Immature natural killer cell (primary cell): ENCODE data around the gene BACH2. TPM values are rescaled to one million over a fixed set of nuclear protein-coding genes. Genes with fewer than 3 reads are reported as not detected.

Experiments
- DNase-seq, 3 donors: peaks; one replicate each; pipeline ENCODE4 v3.0.0; 2022; ENCODE audit warnings: mixed read lengths in 1 of 3
- H3K27ac Mint-ChIP-seq, 6 donors: one replicate each; pipeline ENCODE4 v1.8.0; 2020; ENCODE audit warnings: mixed read lengths in 6 of 6, mild to moderate bottlenecking in 5 of 6, inconsistent platforms in 4 of 6, moderate library complexity in 3 of 6
- H3K27me3 Mint-ChIP-seq, 3 donors: one replicate each; pipeline ENCODE4 v1.8.0; 2020 to 2021; ENCODE audit warnings: low read depth in 3 of 3, mild to moderate bottlenecking in 3 of 3, mixed read lengths in 3 of 3, moderate library complexity in 3 of 3, inconsistent platforms in 1 of 3
- H3K36me3 Mint-ChIP-seq, 3 donors: one replicate each; pipeline ENCODE4 v1.8.0; 2020; ENCODE audit warnings: mixed read lengths in 3 of 3, inconsistent platforms in 2 of 3, mild to moderate bottlenecking in 2 of 3
- H3K4me1 Mint-ChIP-seq, 2 donors: one replicate each; pipeline ENCODE4 v1.8.0; 2020; ENCODE audit warnings: inconsistent platforms in 2 of 2, mild to moderate bottlenecking in 2 of 2, mixed read lengths in 2 of 2, moderate library complexity in 1 of 2
- H3K4me3 Mint-ChIP-seq, 5 donors: one replicate each; pipeline ENCODE4 v1.8.0; 2020; ENCODE audit warnings: mild to moderate bottlenecking in 5 of 5, mixed read lengths in 5 of 5, inconsistent platforms in 3 of 5, moderate library complexity in 3 of 5
- H3K9me3 Mint-ChIP-seq, 6 donors: one replicate each; pipeline ENCODE4 v1.8.0; 2020; ENCODE audit warnings: mild to moderate bottlenecking in 6 of 6, mixed read lengths in 6 of 6, inconsistent platforms in 4 of 6, moderate library complexity in 3 of 6
- polyA plus RNA-seq, 3 donors: library from polyadenylated mRNA; unstranded; fragments of 300-500 nt; fragmentation: Illumina TruSeq; gene quantifications; one replicate each; pipeline ENCODE4 v1.2.3, GENCODE V29; 2021

Gene BACH2
- polyA plus RNA-seq, 3 donors from 2014 or later, result 2.3 to 8.1 (median 8.0) TPM

DNA sequence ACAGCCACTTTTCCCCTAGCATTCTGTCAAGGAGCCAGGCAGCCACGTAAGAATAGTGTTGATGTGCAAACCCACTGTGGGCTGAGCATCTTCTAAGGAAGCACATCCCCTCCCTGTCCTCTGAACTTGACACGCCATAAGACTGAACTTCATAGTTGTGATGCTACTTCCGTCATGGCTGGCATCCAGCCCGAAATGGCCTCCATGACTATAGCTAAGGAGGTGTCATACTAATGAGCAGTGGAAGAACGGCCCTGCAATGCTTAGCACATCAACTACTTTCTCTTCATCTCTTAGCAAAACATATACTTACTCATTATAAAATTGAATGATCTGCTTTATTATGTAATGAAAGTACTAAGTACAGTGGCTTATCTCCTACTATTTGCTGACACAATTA, 292.1 kb downstream of the BACH2 start:
- no peak overlapping the region for H3K27ac Mint-ChIP-seq
- DNase-seq, result no peak
- no peaks in the 10 kb centered on the region for H3K9me3 Mint-ChIP-seq
- H3K36me3 Mint-ChIP-seq, result peaks cover 4 to 31% (median 12%) of the 10 kb centered on the region in 3 donors
- H3K4me3 Mint-ChIP-seq, result no peak overlapping the region
- no peaks in the 10 kb centered on the region for H3K27me3 Mint-ChIP-seq
- H3K4me1 Mint-ChIP-seq, result peaks cover 13 to 18% of the 10 kb centered on the region in 2 donors

DNA sequence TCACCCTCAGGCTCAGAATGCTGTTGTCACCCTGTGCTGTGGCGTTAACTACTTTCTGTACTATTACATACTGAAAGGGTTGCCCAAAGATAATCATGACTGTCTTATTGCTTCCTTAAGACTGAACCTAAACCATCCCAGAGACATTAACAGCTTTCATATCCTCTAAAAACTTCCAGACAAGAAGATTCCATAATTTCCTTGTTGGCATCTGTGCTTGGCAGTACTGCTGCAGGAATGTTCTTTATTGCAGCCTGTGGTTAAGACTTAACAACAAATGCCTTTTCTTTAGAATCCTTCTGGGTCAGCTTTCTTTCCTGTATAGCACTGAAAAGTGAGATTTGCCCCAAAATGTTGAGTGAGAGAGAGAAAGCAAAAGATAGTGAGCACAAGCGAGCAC, 292.7 kb downstream of the BACH2 start:
- no peak for DNase-seq
- Mint-ChIP-seq H3K27ac (no peak overlapping the region), H3K4me3 (no peak overlapping the region)

DNA sequence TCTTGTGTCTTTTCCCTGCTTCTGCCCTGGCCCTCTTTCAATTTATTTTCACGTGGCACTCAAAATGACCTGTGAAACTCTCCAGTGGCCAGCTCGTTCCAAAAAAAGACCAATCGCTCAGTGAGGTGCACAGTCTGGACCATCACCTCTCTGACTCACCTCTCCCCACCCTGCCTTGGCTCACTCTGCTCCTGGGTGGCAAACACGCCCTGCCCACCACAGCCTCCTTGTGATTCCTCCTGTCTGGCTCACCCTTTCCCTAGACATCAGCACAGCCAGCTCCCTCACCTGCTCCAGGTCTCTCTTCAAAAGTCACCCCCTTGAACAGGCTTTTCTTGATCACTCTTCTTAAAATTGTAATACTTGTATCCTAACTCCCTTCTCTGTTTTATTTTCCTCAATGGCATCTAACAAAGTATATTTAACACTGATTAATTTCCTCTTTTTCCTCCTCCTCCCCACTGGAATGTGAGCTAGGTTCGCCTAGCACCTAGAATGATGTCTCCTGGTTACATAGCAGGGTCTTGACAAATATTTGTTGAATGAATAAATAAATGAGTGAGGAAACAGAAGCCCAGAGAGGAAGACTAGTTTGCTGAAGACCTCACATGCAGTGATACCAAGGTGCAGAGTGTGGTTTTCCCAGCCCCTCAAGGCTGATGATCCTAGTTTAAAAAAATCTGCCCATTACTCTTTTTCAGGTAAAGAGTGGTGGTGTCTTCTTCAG, 293.4 kb downstream of the BACH2 start:
- DNase-seq, result no peak
- Mint-ChIP-seq H3K9me3 (no peaks in the 10 kb centered on the region), H3K36me3 (peaks cover 4 to 24% (median 8%) of the 10 kb centered on the region in 3 donors), H3K27ac (no peak overlapping the region), H3K4me1 (peaks cover 5 to 7% of the 10 kb centered on the region in 2 donors), H3K4me3 (no peak overlapping the region), H3K27me3 (no peaks in the 10 kb centered on the region)

More for the DNA sequence above, 292.7 kb downstream of the BACH2 start:
- Mint-ChIP-seq H3K4me1 (peaks cover 7 to 13% of the 10 kb centered on the region in 2 donors), H3K9me3 (no peaks in the 10 kb centered on the region), H3K27me3 (no peaks in the 10 kb centered on the region), H3K36me3 (peaks cover 4 to 31% (median 12%) of the 10 kb centered on the region in 3 donors)

GRCh38 chr6:90000864-90001731, 295.5 kb downstream of the BACH2 start:
- H3K9me3 Mint-ChIP-seq, result no peaks in the 10 kb centered on the region
- peaks cover 10 to 16% of the 10 kb centered on the region in 2 donors for H3K4me1 Mint-ChIP-seq
- no peak overlapping the region for H3K4me3 Mint-ChIP-seq
- no peaks in the 10 kb centered on the region for H3K27me3 Mint-ChIP-seq
- no peak for DNase-seq
- H3K27ac Mint-ChIP-seq, result no peak overlapping the region
- peaks cover 4 to 26% (median 20%) of the 10 kb centered on the region in 3 donors for H3K36me3 Mint-ChIP-seq

GRCh38 chr6:89999945-90000825, 296.5 kb downstream of the BACH2 start:
- Mint-ChIP-seq H3K4me1 (peaks cover 10 to 16% of the 10 kb centered on the region in 2 donors), H3K27me3 (no peaks in the 10 kb centered on the region), H3K4me3 (no peak overlapping the region), H3K36me3 (peaks cover 0 to 21% (median 16%) of the 10 kb centered on the region in 3 donors), H3K27ac (no peak overlapping the region), H3K9me3 (no peaks in the 10 kb centered on the region)
- no peak for DNase-seq

- H3K27ac Mint-ChIP-seq, result no peak overlapping the region
- peaks cover 10 to 18% of the 10 kb centered on the region in 2 donors for H3K4me1 Mint-ChIP-seq
These were observed 297.5 kb downstream of the BACH2 start for GRCh38 chr6:89999154-89999553.

GRCh38 chr6:89997456-89998445, 298.9 kb downstream of the BACH2 start:
- Mint-ChIP-seq H3K4me3 (no peak overlapping the region), H3K27me3 (no peaks in the 10 kb centered on the region), H3K27ac (no peak overlapping the region), H3K36me3 (peaks cover 0 to 17% (median 12%) of the 10 kb centered on the region in 3 donors), H3K4me1 (peaks cover 13 to 21% of the 10 kb centered on the region in 2 donors), H3K9me3 (no peaks in the 10 kb centered on the region)
- DNase-seq, result no peak

More at GRCh38 chr6:89999154-89999553, 297.5 kb downstream of the BACH2 start:
- no peaks in the 10 kb centered on the region for H3K27me3 Mint-ChIP-seq
- H3K36me3 Mint-ChIP-seq, result peaks cover 0 to 17% (median 12%) of the 10 kb centered on the region in 3 donors
- DNase-seq, result no peak
- no peak overlapping the region for H3K4me3 Mint-ChIP-seq
- no peaks in the 10 kb centered on the region for H3K9me3 Mint-ChIP-seq

DNA sequence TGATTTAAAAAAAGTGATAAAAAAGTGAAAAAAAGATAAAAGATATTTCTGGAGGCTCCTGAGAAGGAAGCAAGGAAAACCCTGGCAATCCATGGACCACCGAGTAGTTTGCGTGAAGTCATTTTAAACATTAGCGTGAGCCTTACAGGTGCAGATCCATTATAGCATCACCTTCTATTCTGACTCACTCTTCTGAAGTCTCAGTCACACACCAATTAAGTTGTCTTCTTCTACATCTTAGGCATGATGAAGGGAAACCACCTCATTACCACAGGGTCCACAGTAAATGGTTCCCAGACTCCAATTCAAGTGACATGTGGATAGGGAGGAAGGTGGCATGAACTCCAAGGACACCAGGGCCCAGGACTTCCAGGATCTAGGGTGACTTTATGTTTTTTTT, 303.2 kb downstream of the BACH2 start:
- peaks cover 0 to 17% (median 15%) of the 10 kb centered on the region in 3 donors for H3K36me3 Mint-ChIP-seq
- H3K4me3 Mint-ChIP-seq, result no peak overlapping the region
- H3K9me3 Mint-ChIP-seq, result no peaks in the 10 kb centered on the region
- peaks cover 5 to 42% of the 10 kb centered on the region in 2 donors for H3K4me1 Mint-ChIP-seq
- H3K27ac Mint-ChIP-seq, result no peak overlapping the region
- H3K27me3 Mint-ChIP-seq, result no peaks in the 10 kb centered on the region
- DNase-seq, result no peak

DNA sequence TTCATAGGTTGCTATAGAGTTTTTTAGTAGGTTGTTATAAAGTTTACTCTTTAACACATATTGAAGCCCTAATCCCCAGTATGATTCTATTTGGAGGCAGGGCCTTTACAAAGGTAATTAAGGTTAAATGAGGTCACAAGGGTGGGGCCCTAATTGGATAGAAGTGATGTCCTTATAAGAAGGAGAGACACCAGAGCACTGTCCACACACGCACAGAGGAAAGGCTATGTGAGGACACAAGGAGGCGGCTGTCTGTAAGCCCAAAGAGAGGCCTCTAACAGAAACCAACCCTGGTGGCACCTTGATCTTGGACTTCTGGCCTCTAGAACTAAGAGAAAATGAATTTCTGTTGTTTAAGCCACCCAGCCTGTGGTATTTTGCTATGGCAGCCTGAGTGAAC, 303.8 kb downstream of the BACH2 start:
- H3K36me3 Mint-ChIP-seq, result peaks cover 0 to 17% (median 15%) of the 10 kb centered on the region in 3 donors
- no peak overlapping the region for H3K27ac Mint-ChIP-seq
- DNase-seq, result no peak
- H3K4me3 Mint-ChIP-seq, result no peak overlapping the region
- no peaks in the 10 kb centered on the region for H3K9me3 Mint-ChIP-seq
- H3K27me3 Mint-ChIP-seq, result no peaks in the 10 kb centered on the region
- H3K4me1 Mint-ChIP-seq, result peaks cover 5 to 42% of the 10 kb centered on the region in 2 donors

- DNase-seq, result no peak
- peak overlapping the region in 3 of 6 donors; percentile 10 to 20 (median 10) for H3K27ac Mint-ChIP-seq
- peaks cover 3 to 7% (median 5%) of the 10 kb centered on the region in 3 donors for H3K36me3 Mint-ChIP-seq
- H3K9me3 Mint-ChIP-seq, result no peaks in the 10 kb centered on the region
- peaks cover 17 to 63% of the 10 kb centered on the region in 2 donors for H3K4me1 Mint-ChIP-seq
- H3K4me3 Mint-ChIP-seq, result no peak overlapping the region
- no peaks in the 10 kb centered on the region for H3K27me3 Mint-ChIP-seq
These were observed 306.9 kb downstream of the BACH2 start for GRCh38 chr6:89989742-89990141.

DNA sequence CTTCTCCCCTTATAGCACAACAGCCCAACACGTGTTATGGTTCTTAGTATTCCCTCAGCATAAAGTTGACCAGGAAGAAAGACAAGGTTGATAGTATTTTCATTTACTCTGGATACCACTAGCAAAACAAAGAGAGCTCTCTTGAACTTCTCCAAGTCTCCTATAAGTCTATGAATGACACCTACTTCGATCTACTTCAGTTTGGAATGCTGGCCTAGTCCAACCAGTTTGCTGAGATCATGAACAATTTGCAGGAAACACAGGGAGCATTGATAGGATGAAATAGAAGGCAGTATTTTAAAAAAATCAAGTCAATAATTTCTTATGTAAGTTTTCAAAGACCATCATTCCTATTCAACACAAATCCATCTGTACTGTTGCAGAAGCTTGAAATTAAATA, 308.8 kb downstream of the BACH2 start:
- no peaks in the 10 kb centered on the region for H3K9me3 Mint-ChIP-seq
- no peak for DNase-seq
- peaks cover 3 to 7% (median 5%) of the 10 kb centered on the region in 3 donors for H3K36me3 Mint-ChIP-seq
- no peak overlapping the region for H3K4me3 Mint-ChIP-seq
- H3K4me1 Mint-ChIP-seq, result peaks cover 14 to 60% of the 10 kb centered on the region in 2 donors
- no peaks in the 10 kb centered on the region for H3K27me3 Mint-ChIP-seq
- no peak overlapping the region for H3K27ac Mint-ChIP-seq

- Mint-ChIP-seq H3K4me1 (peaks cover 14 to 60% of the 10 kb centered on the region in 2 donors), H3K27ac (peak overlapping the region in 2 of 6 donors; percentile 8 to 41), H3K36me3 (peaks cover 3 to 7% (median 5%) of the 10 kb centered on the region in 3 donors), H3K27me3 (no peaks in the 10 kb centered on the region), H3K4me3 (no peak overlapping the region), H3K9me3 (no peaks in the 10 kb centered on the region)
- DNase-seq, result no peak
These were observed 309.5 kb downstream of the BACH2 start for GRCh38 chr6:89987140-89987539.
